Naive thymus-derived CD4-positive, alpha-beta T cell (primary cell): ENCODE results near the gene COMP. TPM values are rescaled to one million over a fixed set of nuclear protein-coding genes. Genes with fewer than 3 reads are reported as not detected.
"Not testable (repeated sequence)": the region's sequence is repeated elsewhere in the genome, so short reads cannot be mapped to it uniquely, and the experiment has no call there.

Experiments
- ATAC-seq: fragments of 150-1000 bp; cut with Tn5 transposase; 2 replicates; pipeline ENCODE4 v1.10.0; 2021; ENCODE audit warnings: mild to moderate bottlenecking, moderate library complexity
- CTCF ChIA-PET: fragments of 350-600 bp; sonication (Branson Sonifier 250); formaldehyde crosslinking; loops from one replicate; lab custom pipeline; 2021; ENCODE audit warnings: antibody characterized with exemption; lab: Charles Lee
- POLR2A ChIA-PET: fragments of 350-600 bp; sonication (Branson Sonifier 250); formaldehyde crosslinking; loops from one replicate; lab custom pipeline; 2021; ENCODE audit warnings: antibody characterized with exemption, inconsistent platforms; lab: Charles Lee
- DNase-seq, 9 donors: peaks; one replicate each; pipeline versions ENCODE4 v3.0.0 to v3.0.0-alpha.2; 2020 to 2022; ENCODE audit warnings: mixed read lengths in 1 of 9
- H3K27ac ChIP-seq: one replicate; pipeline ENCODE4 v1.7.0; 2013; ENCODE audit warnings: mild to moderate bottlenecking, low read depth, low read length, moderate library complexity
- H3K27me3 ChIP-seq, 2 donors: one replicate each; pipeline ENCODE4 v1.7.0; 2013; ENCODE audit warnings: low read length in 2 of 2, mild to moderate bottlenecking in 2 of 2, moderate library complexity in 2 of 2; ENCODE audit not compliant: control insufficient read depth in 2 of 2, insufficient read depth in 2 of 2
- H3K36me3 ChIP-seq, 3 experiments: 1 replicate in 2 of 3; 2 replicates in 1 of 3; pipeline ENCODE4 v1.7.0; 2013; ENCODE audit warnings: low read length in 3 of 3, mild to moderate bottlenecking in 3 of 3, moderate library complexity in 1 of 3; ENCODE audit not compliant: insufficient read depth in 3 of 3, control insufficient read depth in 2 of 3
- H3K4me1 ChIP-seq, 2 donors: one replicate each; pipeline ENCODE4 v1.7.0; 2013; ENCODE audit warnings: low read length in 2 of 2, mild to moderate bottlenecking in 2 of 2, moderate library complexity in 1 of 2; ENCODE audit not compliant: control insufficient read depth in 2 of 2, insufficient read depth in 2 of 2
- H3K4me3 ChIP-seq: 2 replicates; pipeline ENCODE4 v1.7.0; 2013; ENCODE audit warnings: mild to moderate bottlenecking, low read length
- H3K9me3 ChIP-seq, 3 experiments: 1 replicate in 2 of 3; 2 replicates in 1 of 3; pipeline ENCODE4 v1.7.0; 2013; ENCODE audit warnings: low read length in 3 of 3; ENCODE audit not compliant: control insufficient read depth in 2 of 3
- H3K27ac Mint-ChIP-seq, 9 donors: one replicate each; pipeline ENCODE4 v1.8.0; 2020 to 2022; ENCODE audit warnings: mixed read lengths in 9 of 9, mild to moderate bottlenecking in 8 of 9, moderate library complexity in 5 of 9, inconsistent platforms in 2 of 9
- H3K27me3 Mint-ChIP-seq, 5 donors: one replicate each; pipeline ENCODE4 v1.8.0; 2021 to 2022; ENCODE audit warnings: mixed read lengths in 5 of 5, mild to moderate bottlenecking in 1 of 5
- H3K36me3 Mint-ChIP-seq, 5 donors: one replicate each; pipeline ENCODE4 v1.8.0; 2020 to 2022; ENCODE audit warnings: mixed read lengths in 5 of 5, mild to moderate bottlenecking in 3 of 5, inconsistent platforms in 1 of 5
- H3K4me1 Mint-ChIP-seq, 7 donors: one replicate each; pipeline ENCODE4 v1.8.0; 2020 to 2022; ENCODE audit warnings: mixed read lengths in 7 of 7, mild to moderate bottlenecking in 3 of 7, inconsistent platforms in 1 of 7
- H3K4me3 Mint-ChIP-seq, 10 donors: one replicate each; pipeline ENCODE4 v1.8.0; 2020 to 2022; ENCODE audit warnings: mild to moderate bottlenecking in 10 of 10, mixed read lengths in 10 of 10, moderate library complexity in 6 of 10, inconsistent platforms in 2 of 10
- H3K9me3 Mint-ChIP-seq, 11 donors: one replicate each; pipeline ENCODE4 v1.8.0; 2020 to 2022; ENCODE audit warnings: mixed read lengths in 11 of 11, mild to moderate bottlenecking in 4 of 11, inconsistent platforms in 1 of 11, moderate library complexity in 1 of 11
- intact Hi-C, 2 donors: fragments of 100-400 bp; cut with micrococcal nuclease; formaldehyde crosslinking; loops; one replicate each; pipeline ENCODE4 v1.15.1; 2023
- polyA plus RNA-seq, 2 donors: library from polyadenylated mRNA; unstranded; fragments of 300-500 nt; fragmentation: Illumina TruSeq; gene quantifications; one replicate each; pipeline ENCODE4 v1.2.3, GENCODE V29; 2021
- total RNA-seq, 6 experiments: library from RNA in 5 of 6; stranded (reverse) in 5 of 6; gene quantifications; 1 replicate in 5 of 6; 2 replicates in 1 of 6; pipeline ENCODE4 v1.2.3 and lab custom pipeline; 2021 to 2026

The COMP gene
- total and polyA plus RNA-seq, 7 experiments from 2014 or later = not detected

GRCh38 chr19:18817574-18817973 lies 26.5 kb upstream of the COMP start:
- H3K4me3 Mint-ChIP-seq = no peak overlapping the region
- CTCF ChIA-PET = no interaction called here
- H3K9me3 ChIP-seq = no peaks in the 10 kb centered on the region
- ATAC-seq = no peak
- H3K27me3 Mint-ChIP-seq = no peaks in the 10 kb centered on the region
- H3K27ac ChIP-seq = no peak overlapping the region
- H3K4me3 ChIP-seq = no peak overlapping the region
- H3K4me1 Mint-ChIP-seq = no peaks in the 10 kb centered on the region
- H3K9me3 Mint-ChIP-seq = no peaks in the 10 kb centered on the region
- intact Hi-C loops = no loop called here
- no peaks in the 10 kb centered on the region for H3K27me3 ChIP-seq
- no peaks in the 10 kb centered on the region for H3K36me3 ChIP-seq
- no peaks in the 10 kb centered on the region for H3K4me1 ChIP-seq
- no peak for DNase-seq
- peak overlapping the region in 1 of 9 donors; percentile 36 for H3K27ac Mint-ChIP-seq
- H3K36me3 Mint-ChIP-seq = no peaks in the 10 kb centered on the region
- POLR2A ChIA-PET = no interaction called here

DNA sequence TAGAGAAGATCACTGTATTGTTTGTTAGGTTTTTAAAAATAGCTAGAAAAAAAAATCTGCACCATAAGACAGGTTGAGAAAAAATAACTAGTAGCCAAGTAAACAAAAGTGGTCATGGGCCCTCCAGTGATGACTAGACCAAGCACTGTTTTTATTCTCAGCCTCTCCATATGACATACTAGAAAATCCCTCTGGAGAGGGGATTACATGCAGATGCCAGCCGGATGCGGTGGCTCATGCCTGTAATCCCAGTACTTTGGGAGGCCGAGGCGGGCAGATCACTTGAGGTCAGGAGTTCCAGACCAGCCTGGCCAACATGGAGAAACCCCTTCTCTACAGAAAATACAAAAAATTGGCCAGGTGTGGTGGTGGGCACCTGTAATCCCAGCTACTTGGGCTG lies 25.5 kb upstream of the COMP start:
- POLR2A ChIA-PET, H3K9me3 Mint-ChIP-seq, H3K27ac Mint-ChIP-seq, H3K27ac ChIP-seq, H3K4me1 Mint-ChIP-seq, ATAC-seq, intact Hi-C loops, H3K36me3 ChIP-seq, H3K4me3 ChIP-seq, H3K4me1 ChIP-seq, CTCF ChIA-PET, H3K4me3 Mint-ChIP-seq, DNase-seq, H3K36me3 Mint-ChIP-seq, H3K9me3 ChIP-seq, H3K27me3 Mint-ChIP-seq, H3K27me3 ChIP-seq: not testable (repeated sequence)

DNA sequence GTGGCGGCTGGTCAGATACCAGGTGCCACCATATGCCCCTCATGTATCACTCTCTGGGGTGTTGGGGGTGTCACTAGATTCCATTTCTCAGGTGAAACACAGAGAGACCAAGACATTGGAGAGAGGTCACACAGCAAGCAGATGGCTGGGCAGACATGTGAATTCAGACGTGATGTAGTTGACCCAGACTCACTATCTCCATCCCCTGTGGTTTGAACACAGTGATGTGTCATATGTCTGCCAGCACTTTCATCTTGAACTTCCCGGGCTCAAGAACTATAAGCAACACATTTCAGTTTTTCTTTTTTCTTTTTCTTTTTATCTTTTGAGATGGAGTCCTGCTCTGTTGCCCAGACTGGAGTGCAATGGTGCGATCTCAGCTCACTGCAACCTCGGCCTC lies 24.6 kb upstream of the COMP start:
- ATAC-seq = no peak
- no peaks in the 10 kb centered on the region for H3K4me1 Mint-ChIP-seq

GRCh38 chr19:18814063-18814462 lies 23.0 kb upstream of the COMP start:
- ChIA-PET POLR2A (no interaction called here), CTCF (no interaction called here)
- Histone ChIP-seq H3K9me3 (no peaks in the 10 kb centered on the region), H3K27me3 (no peaks in the 10 kb centered on the region), H3K36me3 (no peaks in the 10 kb centered on the region), H3K4me3 (no peak overlapping the region), H3K27ac (no peak overlapping the region), H3K4me1 (no peaks in the 10 kb centered on the region)
- Mint-ChIP-seq H3K4me1 (peaks cover 0 to 5% (median 3%) of the 10 kb centered on the region in 7 donors), H3K9me3 (no peaks in the 10 kb centered on the region), H3K27me3 (peaks cover 0 to 4% (median 3%) of the 10 kb centered on the region in 5 donors), H3K4me3 (no peak overlapping the region), H3K27ac (no peak overlapping the region), H3K36me3 (no peaks in the 10 kb centered on the region)
- DNase-seq (no peak), ATAC-seq (no peak)
- intact Hi-C loops = no loop called here

More for the DNA sequence above, 24.6 kb upstream of the COMP start:
- Histone ChIP-seq H3K36me3 (no peaks in the 10 kb centered on the region), H3K27ac (no peak overlapping the region), H3K27me3 (no peaks in the 10 kb centered on the region), H3K4me3 (no peak overlapping the region), H3K9me3 (no peaks in the 10 kb centered on the region), H3K4me1 (no peaks in the 10 kb centered on the region)
- no peak overlapping the region for H3K4me3 Mint-ChIP-seq
- no peaks in the 10 kb centered on the region for H3K9me3 Mint-ChIP-seq
- no peaks in the 10 kb centered on the region for H3K27me3 Mint-ChIP-seq
- ChIA-PET CTCF (no interaction called here), POLR2A (no interaction called here)
- DNase-seq = no peak
- no peak overlapping the region for H3K27ac Mint-ChIP-seq
- no peaks in the 10 kb centered on the region for H3K36me3 Mint-ChIP-seq
- intact Hi-C loops = no loop called here

GRCh38 chr19:18811638-18812037 lies 20.5 kb upstream of the COMP start:
- intact Hi-C loops, H3K36me3 Mint-ChIP-seq, CTCF ChIA-PET, H3K27ac ChIP-seq, H3K4me1 Mint-ChIP-seq, H3K36me3 ChIP-seq, H3K9me3 Mint-ChIP-seq, H3K27ac Mint-ChIP-seq, H3K4me1 ChIP-seq, H3K4me3 ChIP-seq, DNase-seq, H3K27me3 Mint-ChIP-seq, ATAC-seq, H3K27me3 ChIP-seq, H3K9me3 ChIP-seq, H3K4me3 Mint-ChIP-seq: not testable (repeated sequence)
- POLR2A ChIA-PET = interaction anchor here (0.6 kb wide), 1 partner anchor 464 kb away, joined by 3 read pairs; no protein-coding TSS in a partner anchor

DNA sequence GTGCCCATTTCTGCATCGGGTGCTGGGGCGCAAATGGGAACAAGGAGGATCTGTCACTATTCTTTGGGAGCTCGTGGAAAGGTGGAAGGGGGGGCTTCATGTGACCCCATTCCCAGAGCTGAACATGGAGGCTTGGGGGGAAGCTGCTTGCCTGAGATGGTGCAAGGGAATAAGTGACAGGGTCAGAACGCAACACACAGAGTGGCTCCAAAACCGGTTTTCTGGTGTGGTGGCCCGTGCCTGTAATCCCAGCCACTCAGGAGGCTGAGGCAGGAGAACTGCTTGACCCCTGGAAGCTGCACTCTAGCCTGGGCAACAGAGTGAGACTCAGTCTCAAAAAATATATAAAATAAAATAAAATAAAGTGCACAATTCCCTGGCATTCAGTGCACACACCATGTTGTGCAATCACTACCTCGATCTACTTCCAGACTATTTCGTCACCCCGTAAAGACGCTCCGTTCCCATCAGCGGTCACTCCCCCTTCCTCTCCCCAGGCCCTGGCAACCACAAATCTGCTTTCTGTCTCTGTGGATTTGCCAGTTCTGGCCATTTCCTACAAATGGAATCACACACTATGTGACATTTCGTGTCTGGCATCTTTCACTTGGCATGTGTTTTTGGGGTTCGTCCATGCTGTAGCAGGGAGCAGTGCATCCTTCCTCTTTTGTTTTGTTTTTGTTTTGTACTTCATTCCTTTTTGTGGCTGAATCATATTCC lies 18.2 kb upstream of the COMP start:
- CTCF ChIA-PET = no interaction called here

GRCh38 chr19:18807861-18808331 lies 16.8 kb upstream of the COMP start:
- Mint-ChIP-seq H3K27me3 (peaks cover 3 to 14% (median 5%) of the 10 kb centered on the region in 5 donors), H3K4me1 (peaks cover 0 to 6% (median 3%) of the 10 kb centered on the region in 7 donors), H3K27ac (no peak overlapping the region), H3K9me3 (peaks cover 0 to 1% (median 0%) of the 10 kb centered on the region in 11 donors), H3K36me3 (no peaks in the 10 kb centered on the region), H3K4me3 (no peak overlapping the region)
- ChIA-PET POLR2A (no interaction called here), CTCF (interaction anchor here (0.6 kb wide), 1 partner anchor 673 kb away, joined by 6 read pairs; no protein-coding TSS in a partner anchor)
- Histone ChIP-seq H3K4me3 (no peak overlapping the region), H3K36me3 (no peaks in the 10 kb centered on the region), H3K9me3 (no peaks in the 10 kb centered on the region), H3K27ac (no peak overlapping the region), H3K4me1 (no peaks in the 10 kb centered on the region), H3K27me3 (no peaks in the 10 kb centered on the region)
- DNase-seq (no peak), ATAC-seq (no peak)
- intact Hi-C loops = no loop called here

More for the DNA sequence above, 18.2 kb upstream of the COMP start:
- peaks cover 0 to 6% (median 3%) of the 10 kb centered on the region in 7 donors for H3K4me1 Mint-ChIP-seq
- no peaks in the 10 kb centered on the region for H3K36me3 Mint-ChIP-seq
- H3K27me3 Mint-ChIP-seq = peaks cover 0 to 4% (median 3%) of the 10 kb centered on the region in 5 donors
- H3K9me3 Mint-ChIP-seq = no peaks in the 10 kb centered on the region
- no peak overlapping the region for H3K4me3 Mint-ChIP-seq
- intact Hi-C loops = no loop called here
- Histone ChIP-seq H3K36me3 (no peaks in the 10 kb centered on the region), H3K27me3 (no peaks in the 10 kb centered on the region), H3K4me1 (no peaks in the 10 kb centered on the region), H3K27ac (no peak overlapping the region), H3K4me3 (no peak overlapping the region), H3K9me3 (no peaks in the 10 kb centered on the region)
- DNase-seq = no peak
- POLR2A ChIA-PET = no interaction called here
- ATAC-seq = no peak
- peak overlapping the region in 1 of 9 donors; percentile 15 for H3K27ac Mint-ChIP-seq
